GM19397 (cell line): ENCODE data around the gene FOXD4L3.
"Not testable (repeated sequence)": the region's sequence is repeated elsewhere in the genome, so short reads cannot be mapped to it uniquely, and the experiment has no call there.

Experiments used
- ATAC-seq: cut with Tn5 transposase; IDR thresholded peaks from one replicate; pipeline ENCODE4 v1.9.1; 2021; ENCODE audit warnings: mild to moderate bottlenecking, moderate library complexity; ENCODE audit not compliant: unreplicated experiment

The FOXD4L3 gene

GRCh38 chr9:68302567-68302966, at the start of gene FOXD4L3:
Gene FOXD4L3, plus strand, starts transcription at chr9:68302867. Its CDS starts 85 bp downstream, at chr9:68302952.
- not testable (repeated sequence) for ATAC-seq

- not testable (repeated sequence) for ATAC-seq
These were observed 21.6 kb upstream of the FOXD4L3 start for GRCh38 chr9:68281041-68281440.

- not testable (repeated sequence) for ATAC-seq
These were observed 1.1 kb downstream of the FOXD4L3 start for GRCh38 chr9:68303771-68304170.

- ATAC-seq = not testable (repeated sequence)
These were observed 1.5 kb downstream of the FOXD4L3 start for GRCh38 chr9:68304212-68304611.

- ATAC-seq = not testable (repeated sequence)
These were observed 2.1 kb downstream of the FOXD4L3 start for GRCh38 chr9:68304777-68305176.

- ATAC-seq = not testable (repeated sequence)
These were observed 3.1 kb downstream of the FOXD4L3 start for GRCh38 chr9:68305680-68306285.

GRCh38 chr9:68306391-68306964, 3.8 kb downstream of the FOXD4L3 start:
- not testable (repeated sequence) for ATAC-seq

- not testable (repeated sequence) for ATAC-seq
These were observed 4.5 kb downstream of the FOXD4L3 start for GRCh38 chr9:68307127-68307526.

GRCh38 chr9:68307654-68308053, 5.0 kb downstream of the FOXD4L3 start:
- ATAC-seq = not testable (repeated sequence)

- not testable (repeated sequence) for ATAC-seq
These were observed 8.5 kb downstream of the FOXD4L3 start for GRCh38 chr9:68311208-68311607.

- not testable (repeated sequence) for ATAC-seq
These were observed 15.5 kb downstream of the FOXD4L3 start for GRCh38 chr9:68318209-68318608.

GRCh38 chr9:68323749-68324148, 21.1 kb downstream of the FOXD4L3 start:
- ATAC-seq = not testable (repeated sequence)

GRCh38 chr9:68324518-68324917, 21.9 kb downstream of the FOXD4L3 start:
- ATAC-seq = not testable (repeated sequence)

- ATAC-seq = not testable (repeated sequence)
These were observed 26.4 kb downstream of the FOXD4L3 start for GRCh38 chr9:68329106-68329505.

- not testable (repeated sequence) for ATAC-seq
These were observed 28.0 kb downstream of the FOXD4L3 start for GRCh38 chr9:68330531-68331173.

GRCh38 chr9:68332122-68332521, 29.5 kb downstream of the FOXD4L3 start:
- not testable (repeated sequence) for ATAC-seq

GRCh38 chr9:68335935-68336334, 33.3 kb downstream of the FOXD4L3 start:
- not testable (repeated sequence) for ATAC-seq

GRCh38 chr9:68336639-68337339, 34.1 kb downstream of the FOXD4L3 start:
- ATAC-seq = not testable (repeated sequence)

GRCh38 chr9:68338000-68338399, 35.3 kb downstream of the FOXD4L3 start:
- not testable (repeated sequence) for ATAC-seq

GRCh38 chr9:68342265-68343025, 39.8 kb downstream of the FOXD4L3 start:
- peak; percentile 81 for ATAC-seq

- not testable (repeated sequence) for ATAC-seq
These were observed 40.6 kb downstream of the FOXD4L3 start for GRCh38 chr9:68343242-68343641.
